Measurements from ENCODE around the gene TBATA.

- TF ChIP-seq CTCF (IDR thresholded peaks at IDR 0.05; ENCODE audit: low read length) = no peak
- TF ChIP-seq EZH2 (IDR thresholded peaks at IDR 0.05; ENCODE audit: borderline replicate concordance, low read length) = no peak
These were observed 36.9 kb downstream of the TBATA start for GRCh38 chr10:70748305-70748704.

Measured in OCI-LY1 (cell line).